GM19351 (cell line): ENCODE measurements around the gene BIRC6.

ENCODE experiments used
- ATAC-seq: cut with Tn5 transposase; IDR thresholded peaks from one replicate; pipeline ENCODE4 v1.9.1; 2021; ENCODE audit warnings: mild to moderate bottlenecking, moderate library complexity; ENCODE audit not compliant: unreplicated experiment

Gene BIRC6

GRCh38 chr2:32666704-32667103 lies 309.9 kb downstream of the BIRC6 start:
- ATAC-seq, result no peak

GRCh38 chr2:32668254-32668653 lies 311.4 kb downstream of the BIRC6 start:
- ATAC-seq, result no peak
